COLO668 (cell line): ENCODE results near the gene F2RL2.
"Not testable (repeated sequence)": the region's sequence is repeated elsewhere in the genome, so short reads cannot be mapped to it uniquely, and the experiment has no call there.

Source experiments
- DNase-seq: peaks from one replicate; lab custom pipeline; 2025; ENCODE audit not compliant: unreplicated experiment; lab: John Stamatoyannopoulos, UW

The F2RL2 gene

GRCh38 chr5:76622076-76622475, 1.1 kb downstream of the F2RL2 start:
- no peak for DNase-seq

GRCh38 chr5:76620166-76620565, 3.0 kb downstream of the F2RL2 start:
- DNase-seq = no peak

- no peak for DNase-seq
Measured at GRCh38 chr5:76617675-76618074, 5.5 kb downstream of the F2RL2 start.

- no peak for DNase-seq
Measured at GRCh38 chr5:76617229-76617628, 6.0 kb downstream of the F2RL2 start.

- no peak for DNase-seq
Measured at GRCh38 chr5:76616206-76616605, 7.0 kb downstream of the F2RL2 start.

GRCh38 chr5:76615759-76616158, 7.4 kb downstream of the F2RL2 start:
- DNase-seq = no peak

GRCh38 chr5:76612942-76613341, 10.3 kb downstream of the F2RL2 start:
- DNase-seq = no peak

- no peak for DNase-seq
Measured at GRCh38 chr5:76610196-76610595, 13.0 kb downstream of the F2RL2 start.

GRCh38 chr5:76608833-76609232, 14.4 kb downstream of the F2RL2 start:
- DNase-seq = no peak

GRCh38 chr5:76607353-76607871, 15.8 kb downstream of the F2RL2 start:
- no peak for DNase-seq

- no peak for DNase-seq
Measured at GRCh38 chr5:76606701-76607100, 16.5 kb downstream of the F2RL2 start.

GRCh38 chr5:76604838-76605237, 18.4 kb downstream of the F2RL2 start:
- no peak for DNase-seq

GRCh38 chr5:76603991-76604390, 19.2 kb downstream of the F2RL2 start:
- DNase-seq = not testable (repeated sequence)

- DNase-seq = no peak
Measured at GRCh38 chr5:76602094-76602726, 21.0 kb downstream of the F2RL2 start.

- DNase-seq = no peak
Measured at GRCh38 chr5:76601470-76601869, 21.7 kb downstream of the F2RL2 start.

- DNase-seq = no peak
Measured at GRCh38 chr5:76600716-76601115, 22.5 kb downstream of the F2RL2 start.

GRCh38 chr5:76598531-76598930, 24.7 kb downstream of the F2RL2 start:
- no peak for DNase-seq

- no peak for DNase-seq
Measured at GRCh38 chr5:76595755-76596481, 27.3 kb downstream of the F2RL2 start.

- no peak for DNase-seq
Measured at GRCh38 chr5:76594107-76594506, 29.1 kb downstream of the F2RL2 start.

GRCh38 chr5:76592692-76593091, 30.5 kb downstream of the F2RL2 start:
- no peak for DNase-seq

- no peak for DNase-seq
Measured at GRCh38 chr5:76591366-76591765, 31.8 kb downstream of the F2RL2 start.

GRCh38 chr5:76590027-76590426, 33.2 kb downstream of the F2RL2 start:
- no peak for DNase-seq

GRCh38 chr5:76586531-76586930, 36.7 kb downstream of the F2RL2 start:
- no peak for DNase-seq
